Measurements from ENCODE around the gene PTPRK. TPM values are rescaled to one million over a fixed set of nuclear protein-coding genes. Genes with fewer than 3 reads are reported as not detected.
A peak's percentile ranks its signal among the peaks of the same experiment; 100 is the strongest.

PTPRK gene
- total and polyA plus RNA-seq, 2 of the 13 experiments (the other 11 are each of a cell fraction or from before 2014, with no cell fraction given), result 43.6 to 98.3 TPM

DNA sequence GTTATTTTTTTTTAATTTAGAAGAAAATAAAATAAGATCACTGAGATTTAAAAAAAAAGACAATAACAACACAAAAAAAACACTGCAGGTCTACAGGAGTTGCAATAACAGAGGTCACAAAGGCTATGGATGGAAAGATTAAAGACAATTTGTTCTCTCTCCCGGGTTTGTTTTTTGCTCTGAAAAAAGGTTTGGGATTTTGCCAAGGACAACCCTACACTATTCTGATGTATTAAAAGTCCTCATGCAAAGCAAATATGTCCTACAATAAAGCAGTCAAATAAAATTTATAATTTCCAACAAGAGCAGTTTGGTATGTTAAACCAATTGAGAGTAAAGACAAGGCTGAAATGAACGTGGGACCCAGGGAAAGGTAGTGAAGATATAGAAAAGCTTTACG lies 55.6 kb downstream of the PTPRK start:
- no peak for FAIRE-seq

DNA sequence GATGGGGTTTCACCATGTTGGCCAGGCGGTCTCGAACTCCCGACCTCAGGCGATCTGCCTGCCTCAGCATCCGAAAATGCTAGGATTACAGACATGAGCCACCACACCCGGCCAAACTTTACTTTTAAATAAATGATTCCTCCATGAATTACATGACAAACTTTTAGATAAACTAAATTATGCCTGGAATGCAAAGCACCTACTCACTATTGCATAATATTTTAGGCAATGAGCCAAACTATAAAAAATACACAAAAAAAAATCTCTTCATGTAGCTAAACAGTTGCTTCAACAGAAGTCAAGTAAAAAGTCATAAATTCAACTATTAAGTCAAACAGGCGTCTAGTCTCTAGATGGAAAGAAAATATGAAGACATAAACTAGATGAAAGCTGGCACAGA lies 56.5 kb downstream of the PTPRK start:
- intact Hi-C loops (cut with micrococcal nuclease; ENCODE audit: unreplicated experiment) (loop anchor here (2.0 kb wide), 1 partner anchor 55 kb away; no protein-coding TSS in a partner anchor), in situ Hi-C loops (cut with HindIII; ENCODE audit: extremely low pct_ligation_motif_present, low pct_unique_long_range_greater_than_20kb) (no loop called here)
- CTCF ChIA-PET (ENCODE audit: low intra/inter-chr PET ratio, low total read pairs), result no interaction called here
- no TSS peak for BruUV-seq (replicated peaks)
- H2AFZ ChIP-seq (ENCODE audit: low read length), result no peak overlapping the region
- peaks cover 18% of the 10 kb centered on the region for H3K4me1 ChIP-seq (ENCODE audit: insufficient read depth, low read length)
- 0 out of 5 replicates have a peak, but pooled peaks cover 0 to 1% of the 10 kb centered on the region in 2 experiments for H3K36me3 ChIP-seq (replicated peaks in 1 of 2; ENCODE audit: control insufficient read depth in 1 of 2, insufficient read depth in 2 of 2, low read length in 2 of 2)
- peaks cover 74% of the 10 kb centered on the region for H3K79me2 ChIP-seq (ENCODE audit: insufficient read depth, low read length)
- H3K9ac ChIP-seq (ENCODE audit: insufficient read depth, low read depth, low read length), result no peak overlapping the region
- H3K9me3 ChIP-seq (ENCODE audit: low read length), result no peaks in the 10 kb centered on the region
- 98% methylated on average over 7 of the region's 7 CpGs for WGBS (ENCODE audit: low lambda C conversion rate)
- ATAC-seq, result no peak
- H3K27ac ChIP-seq (ENCODE audit: extremely low read length, insufficient read depth, low read length), result no peak overlapping the region
- H4K20me1 ChIP-seq (ENCODE audit: insufficient read depth, low read length), result no peaks in the 10 kb centered on the region
- H3K4me2 ChIP-seq (ENCODE audit: low read depth, low read length), result no peak overlapping the region
- no peak for DNase-seq (ENCODE audit: low spot score)
- no peak for FAIRE-seq
- no peak overlapping the region for H3K4me3 ChIP-seq (replicated peaks in 1 of 3; ENCODE audit: insufficient read depth in 1 of 3, low read depth in 2 of 3, low read length in 3 of 3)
- TF ChIP-seq HDAC6 (IDR thresholded peaks at IDR 0.05; ENCODE audit: low read depth, low read length) (0 out of 2 replicates have a peak, but pooled peaks have one; percentile 11), CEBPB (IDR thresholded peaks at IDR 0.05; ENCODE audit: borderline replicate concordance, low read depth, low read length) (peak; percentile 74; the same call in 1 of the 2 replicates), SALL2 (CRISPR knock-in tag; IDR thresholded peaks at IDR 0.05) (no peak)
- POLR2A ChIA-PET, result no interaction called here
- no peaks in the 10 kb centered on the region for H3K27me3 ChIP-seq (ENCODE audit: control insufficient read depth in 1 of 2, insufficient read depth in 2 of 2, low read length in 2 of 2)

More for the DNA sequence above, 55.6 kb downstream of the PTPRK start:
- DNase-seq (ENCODE audit: low spot score), result no peak
- POLR2A ChIA-PET, result interaction anchor here (1.3 kb wide), 1 partner anchor 41 kb away, joined by 4 read pairs; no protein-coding TSS in a partner anchor
- no peak overlapping the region for H3K4me3 ChIP-seq (replicated peaks in 1 of 3; ENCODE audit: insufficient read depth in 1 of 3, low read depth in 2 of 3, low read length in 3 of 3)
- H3K27me3 ChIP-seq (ENCODE audit: control insufficient read depth in 1 of 2, insufficient read depth in 2 of 2, low read length in 2 of 2), result no peaks in the 10 kb centered on the region
- CTCF ChIA-PET (ENCODE audit: low intra/inter-chr PET ratio, low total read pairs), result no interaction called here
- H3K27ac ChIP-seq (ENCODE audit: extremely low read length, insufficient read depth, low read length), result no peak overlapping the region
- H3K4me1 ChIP-seq (ENCODE audit: insufficient read depth, low read length), result peaks cover 18% of the 10 kb centered on the region
- intact Hi-C loops (cut with micrococcal nuclease; ENCODE audit: unreplicated experiment) (loop anchor here (2.0 to 5.0 kb wide), 2 partner anchors 43 to 54 kb away; no protein-coding TSS in a partner anchor), in situ Hi-C loops (cut with HindIII; ENCODE audit: extremely low pct_ligation_motif_present, low pct_unique_long_range_greater_than_20kb) (no loop called here)
- no peak overlapping the region for H3K4me2 ChIP-seq (ENCODE audit: low read depth, low read length)
- BruUV-seq (replicated peaks), result no TSS peak
- ATAC-seq, result no peak
- H4K20me1 ChIP-seq (ENCODE audit: insufficient read depth, low read length), result no peaks in the 10 kb centered on the region
- TF ChIP-seq ZNF83 (CRISPR knock-in tag; IDR thresholded peaks at IDR 0.05; ENCODE audit: borderline replicate concordance) (no peak), SOX13 (IDR thresholded peaks at IDR 0.05) (no peak), SOX13 (CRISPR knock-in tag; conservative IDR thresholded peaks at IDR 0.05 in 1 of 2, IDR thresholded peaks at IDR 0.05 in 1 of 2) (peak in 1 of 2 experiments; percentile 39; a peak in 1 of 4 replicates), ZC3H4 (CRISPR knock-in tag; IDR thresholded peaks at IDR 0.05; ENCODE audit: borderline replicate concordance) (no peak), NFE2L2 (IDR thresholded peaks at IDR 0.05; ENCODE audit: low read length) (no peak), NR2F6 (IDR thresholded peaks at IDR 0.05) (peak; percentile 19; the same call in 1 of the 2 replicates), NR2F6 (CRISPR knock-in tag; IDR thresholded peaks at IDR 0.05) (no peak), ATRX (CRISPR knock-in tag; IDR thresholded peaks at IDR 0.05; ENCODE audit: borderline replicate concordance) (no peak), ZNF720 (CRISPR knock-in tag; IDR thresholded peaks at IDR 0.05) (no peak)
- no peak overlapping the region for H2AFZ ChIP-seq (ENCODE audit: low read length)
- 0 out of 5 replicates have a peak, but pooled peaks cover 0 to 1% of the 10 kb centered on the region in 2 experiments for H3K36me3 ChIP-seq (replicated peaks in 1 of 2; ENCODE audit: control insufficient read depth in 1 of 2, insufficient read depth in 2 of 2, low read length in 2 of 2)
- 81% methylated on average over 3 of the region's 3 CpGs for WGBS (ENCODE audit: low lambda C conversion rate)
- no peaks in the 10 kb centered on the region for H3K9me3 ChIP-seq (ENCODE audit: low read length)
- H3K79me2 ChIP-seq (ENCODE audit: insufficient read depth, low read length), result peaks cover 73% of the 10 kb centered on the region
- H3K9ac ChIP-seq (ENCODE audit: insufficient read depth, low read depth, low read length), result no peak overlapping the region

All from HepG2 (cell line).